A673 (cell line): ENCODE measurements around the gene HPCAL4.

Experiments
- CTCF ChIP-seq: fragments of 300-800, 200-600 bp; sonication (generic); conservative IDR thresholded peaks from 2 replicates; pipeline ENCODE4 v1.5.1; 2017; ENCODE audit warnings: low read depth, mild to moderate bottlenecking, antibody characterized with exemption, low read length, moderate library complexity, mixed read lengths
- EZH2 ChIP-seq: fragments of 200-600 bp; sonication (generic); IDR thresholded peaks from 2 replicates; pipeline ENCODE4 v1.6.1; 2017; ENCODE audit warnings: borderline replicate concordance, low read depth, mild to moderate bottlenecking, mixed read lengths, antibody characterized with exemption, low read length; ENCODE audit not compliant: poor library complexity, severe bottlenecking

- TF ChIP-seq CTCF = no peak
- no peak for TF ChIP-seq EZH2
These were observed 31.7 kb downstream of the HPCAL4 start for GRCh38 chr1:39659538-39659937.
